Upper lobe of right lung (tissue), 1 donor: ENCODE data around the gene VAPB. TPM values are rescaled to one million over a fixed set of nuclear protein-coding genes. Genes with fewer than 3 reads are reported as not detected.

Source experiments
- ATAC-seq: fragments of 200-7000 bp; cut with Tn5 transposase; one replicate; pipeline ENCODE4 v1.9.1; 2020; ENCODE audit warnings: mild to moderate bottlenecking, moderate library complexity
- DNase-seq: peaks from one replicate; pipeline ENCODE4 v3.0.0-alpha.2; 2020
- H3K27ac ChIP-seq: fragments of 200-600 bp; one replicate; pipeline ENCODE4 v1.8.0; 2022
- H3K27me3 ChIP-seq: fragments of 200-600 bp; one replicate; pipeline ENCODE4 v1.8.0; 2022; ENCODE audit warnings: mild to moderate bottlenecking
- H3K36me3 ChIP-seq: fragments of 200-600 bp; one replicate; pipeline ENCODE4 v1.8.0; 2022
- H3K4me1 ChIP-seq: fragments of 200-600 bp; one replicate; pipeline ENCODE4 v1.8.0; 2022
- H3K4me3 ChIP-seq: fragments of 200-600 bp; one replicate; pipeline ENCODE4 v1.8.0; 2022; ENCODE audit warnings: mild to moderate bottlenecking
- H3K9me3 ChIP-seq: fragments of 200-600 bp; one replicate; pipeline ENCODE4 v1.8.0; 2022
- CTCF ChIP-seq: fragments of 200-600 bp; IDR thresholded peaks from one replicate; pipeline ENCODE4 v1.8.0; 2022; ENCODE audit warnings: antibody characterized with exemption
- intact Hi-C: fragments of 100-400 bp; cut with DNase I; formaldehyde crosslinking; loops from one replicate; pipeline ENCODE4 v1.11.0; 2022
- total RNA-seq: library from RNA; stranded (reverse); fragmentation: NEBNext Ultra II Directional; extraction: Animal tissue kit (Norgen Biotek cat#: 25700); gene quantifications from one replicate; pipeline ENCODE4 v1.2.1, GENCODE V29; 2021
- donor health status: DM: no; HTN: yes; CAD: no; lungs with severe emphysema.

Gene VAPB
- total RNA-seq, 1 donor from 2014 or later: 47.8 TPM

GRCh38 chr20:58457083-58457695, 68.2 kb downstream of the VAPB start:
- Histone ChIP-seq H3K27me3 (no peaks in the 10 kb centered on the region), H3K4me1 (no peaks in the 10 kb centered on the region), H3K9me3 (no peaks in the 10 kb centered on the region), H3K27ac (no peak overlapping the region), H3K36me3 (no peaks in the 10 kb centered on the region), H3K4me3 (no peak overlapping the region)
- intact Hi-C loops: no loop called here
- TF ChIP-seq CTCF: no peak
- ATAC-seq (no peak), DNase-seq (no peak)

- no peak for DNase-seq
- no peak for ATAC-seq
- Histone ChIP-seq H3K27ac (no peak overlapping the region), H3K27me3 (no peaks in the 10 kb centered on the region), H3K9me3 (no peaks in the 10 kb centered on the region), H3K36me3 (no peaks in the 10 kb centered on the region), H3K4me1 (no peaks in the 10 kb centered on the region), H3K4me3 (no peak overlapping the region)
- intact Hi-C loops: no loop called here
- TF ChIP-seq CTCF: no peak
Measured at GRCh38 chr20:58458342-58459057, 69.5 kb downstream of the VAPB start.

GRCh38 chr20:58459058-58459750, 70.2 kb downstream of the VAPB start:
- ATAC-seq (no peak), DNase-seq (no peak)
- Histone ChIP-seq H3K27ac (no peak overlapping the region), H3K4me1 (no peaks in the 10 kb centered on the region), H3K9me3 (no peaks in the 10 kb centered on the region), H3K36me3 (no peaks in the 10 kb centered on the region), H3K4me3 (no peak overlapping the region), H3K27me3 (no peaks in the 10 kb centered on the region)
- intact Hi-C loops: no loop called here
- no peak for TF ChIP-seq CTCF

- Histone ChIP-seq H3K4me1 (no peaks in the 10 kb centered on the region), H3K27me3 (no peaks in the 10 kb centered on the region), H3K27ac (no peak overlapping the region), H3K4me3 (no peak overlapping the region), H3K9me3 (no peaks in the 10 kb centered on the region), H3K36me3 (no peaks in the 10 kb centered on the region)
- ATAC-seq (no peak), DNase-seq (no peak)
- no peak for TF ChIP-seq CTCF
- intact Hi-C loops: no loop called here
Measured at GRCh38 chr20:58461104-58461503, 72.1 kb downstream of the VAPB start.

GRCh38 chr20:58461899-58462298, 72.9 kb downstream of the VAPB start:
- Histone ChIP-seq H3K4me3 (no peak overlapping the region), H3K9me3 (no peaks in the 10 kb centered on the region), H3K27ac (no peak overlapping the region), H3K27me3 (peaks cover 5% of the 10 kb centered on the region), H3K4me1 (no peaks in the 10 kb centered on the region), H3K36me3 (no peaks in the 10 kb centered on the region)
- no peak for TF ChIP-seq CTCF
- ATAC-seq (no peak), DNase-seq (no peak)
- intact Hi-C loops: no loop called here
